Activated CD8-positive, alpha-beta memory T cell treated with anti-CD3 and anti-CD28 coated beads, Interleukin-2, amount 10 ng/mL, durations not matched to agents 7 days and 5 days (primary cell): ENCODE measurements around the gene TEX35. TPM values are rescaled to one million over a fixed set of nuclear protein-coding genes. Genes with fewer than 3 reads are reported as not detected.

Experiments used
- ATAC-seq: fragments of 150-1000 bp; cut with Tn5 transposase; one replicate; pipeline ENCODE4 v1.10.0; 2021; ENCODE audit warnings: moderate library complexity
- CTCF ChIA-PET: fragments of 350-600 bp; sonication (Branson Sonifier 250); formaldehyde crosslinking; loops from one replicate; lab custom pipeline; 2021; ENCODE audit warnings: antibody characterized with exemption; lab: Charles Lee
- DNase-seq: peaks from one replicate; pipeline ENCODE4 v3.0.0-alpha.2; 2020
- H3K27ac Mint-ChIP-seq: one replicate; pipeline ENCODE4 v1.8.0; 2021; ENCODE audit warnings: mild to moderate bottlenecking, mixed read lengths
- H3K27me3 Mint-ChIP-seq: one replicate; pipeline ENCODE4 v1.8.0; 2021; ENCODE audit warnings: mixed read lengths
- H3K36me3 Mint-ChIP-seq: one replicate; pipeline ENCODE4 v1.8.0; 2021; ENCODE audit warnings: mild to moderate bottlenecking, mixed read lengths
- H3K4me1 Mint-ChIP-seq: one replicate; pipeline ENCODE4 v1.8.0; 2021; ENCODE audit warnings: mixed read lengths
- H3K4me3 Mint-ChIP-seq: one replicate; pipeline ENCODE4 v1.8.0; 2021; ENCODE audit warnings: mild to moderate bottlenecking, moderate library complexity, mixed read lengths
- H3K9me3 Mint-ChIP-seq: one replicate; pipeline ENCODE4 v1.8.0; 2022; ENCODE audit warnings: low read depth, mixed read lengths
- total RNA-seq, 2 experiments: library from RNA; stranded (reverse); gene quantifications; one replicate each; pipeline ENCODE4 v1.2.3, GENCODE V29; 2021

Gene TEX35
- total RNA-seq, result not detected

DNA sequence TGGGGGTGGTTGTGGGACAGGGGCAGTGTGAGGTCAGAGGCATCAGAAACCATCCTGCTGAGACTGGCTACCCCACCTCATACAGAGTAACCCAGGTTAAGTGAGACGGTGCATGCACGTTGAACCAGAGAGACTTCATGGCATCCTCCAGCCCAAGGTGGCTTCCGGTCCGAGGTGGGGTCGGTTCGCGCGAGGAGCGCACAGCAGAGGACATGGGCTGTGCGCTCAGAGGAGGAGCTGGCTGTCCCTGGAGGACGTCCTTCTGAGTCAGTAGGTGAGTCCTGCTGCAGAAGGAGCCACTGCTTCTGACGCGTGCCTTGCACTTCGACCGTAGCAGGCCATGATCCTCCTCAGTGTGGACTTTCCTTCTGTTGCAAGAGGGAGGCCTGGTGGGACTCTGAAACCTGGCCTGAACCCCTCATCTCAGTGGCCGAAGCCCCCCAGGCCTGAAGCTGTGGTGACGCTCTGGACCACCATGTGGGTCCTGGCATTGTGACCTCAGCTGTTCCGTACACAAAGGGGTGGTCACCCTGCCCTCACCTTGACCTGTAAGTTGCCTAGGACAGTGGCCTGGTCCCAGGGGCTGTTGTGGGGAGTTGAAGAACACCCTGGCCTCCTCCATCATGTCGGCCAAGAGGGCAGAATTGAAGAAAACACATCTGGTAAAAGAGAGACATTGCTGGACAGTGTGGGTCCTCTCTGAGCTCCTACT, at the start of gene TEX35:
Gene TEX35, plus strand, starts transcription at position 544 of the 712 bp plus-strand sequence. Its CDS starts 80 bp downstream, at position 624.
- H3K4me1 Mint-ChIP-seq, result no peaks in the 10 kb centered on the region
- H3K4me3 Mint-ChIP-seq, result no peak within 1 kb of the TSS
- no peaks in the 10 kb centered on the region for H3K9me3 Mint-ChIP-seq
- DNase-seq, result no peak
- CTCF ChIA-PET, result interaction anchor here (0.8 kb wide), 1 partner anchor 20 kb away, joined by 3 read pairs; no protein-coding TSS in a partner anchor
- no peaks in the 10 kb centered on the region for H3K27me3 Mint-ChIP-seq
- no peak for ATAC-seq
- no peaks in the 10 kb centered on the region for H3K36me3 Mint-ChIP-seq
- no peak within 1 kb of the TSS for H3K27ac Mint-ChIP-seq

DNA sequence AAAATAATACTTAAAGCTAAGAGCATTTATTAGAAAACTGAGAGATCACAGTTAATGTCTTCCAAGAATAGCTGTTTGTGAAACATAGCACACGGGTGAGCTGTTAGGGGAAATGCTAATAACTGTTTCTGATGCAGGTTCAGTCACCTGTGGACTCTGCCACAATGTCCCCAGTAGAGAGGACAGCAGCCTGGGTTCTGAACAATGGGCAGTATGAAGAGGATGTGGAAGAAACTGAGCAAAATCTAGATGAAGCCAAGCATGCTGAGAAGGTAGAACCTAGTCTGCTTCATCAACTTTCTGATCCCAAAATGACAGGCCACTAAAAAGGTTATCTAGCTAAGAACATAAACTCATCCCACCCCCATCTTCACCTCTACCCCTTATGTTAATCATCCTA, 48.8 kb upstream of the TEX35 start:
- no peaks in the 10 kb centered on the region for H3K36me3 Mint-ChIP-seq
- no peaks in the 10 kb centered on the region for H3K9me3 Mint-ChIP-seq
- no peak for ATAC-seq
- H3K4me3 Mint-ChIP-seq, result no peak overlapping the region
- DNase-seq, result no peak
- CTCF ChIA-PET, result no interaction called here
- H3K27me3 Mint-ChIP-seq, result peaks cover 5% of the 10 kb centered on the region
- H3K27ac Mint-ChIP-seq, result no peak overlapping the region
- no peaks in the 10 kb centered on the region for H3K4me1 Mint-ChIP-seq

DNA sequence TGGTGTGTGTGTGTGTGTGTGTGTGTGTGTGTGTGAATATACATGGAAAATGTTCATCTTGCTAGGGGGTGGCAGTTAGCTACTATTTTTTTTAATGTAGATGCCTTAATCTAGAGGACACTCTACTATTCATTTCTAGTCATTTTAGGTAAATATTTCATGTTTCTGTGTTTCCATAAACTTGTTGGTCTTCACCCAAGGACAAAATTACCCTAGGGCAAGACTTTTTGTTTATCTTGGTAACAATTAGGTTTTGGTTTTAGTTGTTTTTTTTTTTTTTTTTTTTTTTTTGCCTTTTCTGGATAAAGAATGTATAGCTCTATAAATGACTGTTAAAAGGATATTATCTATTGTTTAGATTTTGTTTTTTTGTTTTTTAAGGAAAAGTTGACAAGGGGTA, 48.3 kb upstream of the TEX35 start:
- Mint-ChIP-seq H3K36me3 (no peaks in the 10 kb centered on the region), H3K27me3 (peaks cover 5% of the 10 kb centered on the region), H3K27ac (no peak overlapping the region), H3K4me3 (no peak overlapping the region), H3K9me3 (no peaks in the 10 kb centered on the region), H3K4me1 (no peaks in the 10 kb centered on the region)
- CTCF ChIA-PET, result no interaction called here
- ATAC-seq (no peak), DNase-seq (no peak)

DNA sequence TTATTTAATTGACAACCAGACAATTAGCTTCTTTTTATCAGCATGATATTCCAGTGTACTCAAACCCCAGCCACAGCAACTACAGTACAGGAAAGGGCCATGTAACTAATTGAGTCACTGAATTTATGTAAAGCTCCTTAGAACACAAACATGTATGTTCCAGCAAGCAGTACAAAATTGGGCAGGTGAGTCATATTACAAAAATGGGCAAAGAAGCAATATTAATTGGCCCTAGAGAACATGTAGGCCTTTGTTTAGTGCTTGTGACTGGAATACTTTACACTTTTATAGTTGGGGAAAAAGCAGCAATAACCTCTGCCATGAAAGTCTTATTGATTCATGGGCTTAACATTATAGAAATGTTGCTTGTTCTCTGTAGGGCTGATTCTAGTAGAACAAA, 47.9 kb upstream of the TEX35 start:
- Mint-ChIP-seq H3K4me1 (no peaks in the 10 kb centered on the region), H3K27ac (no peak overlapping the region), H3K9me3 (no peaks in the 10 kb centered on the region), H3K36me3 (no peaks in the 10 kb centered on the region), H3K27me3 (peaks cover 5% of the 10 kb centered on the region), H3K4me3 (no peak overlapping the region)
- no peak for ATAC-seq
- CTCF ChIA-PET, result no interaction called here
- no peak for DNase-seq

DNA sequence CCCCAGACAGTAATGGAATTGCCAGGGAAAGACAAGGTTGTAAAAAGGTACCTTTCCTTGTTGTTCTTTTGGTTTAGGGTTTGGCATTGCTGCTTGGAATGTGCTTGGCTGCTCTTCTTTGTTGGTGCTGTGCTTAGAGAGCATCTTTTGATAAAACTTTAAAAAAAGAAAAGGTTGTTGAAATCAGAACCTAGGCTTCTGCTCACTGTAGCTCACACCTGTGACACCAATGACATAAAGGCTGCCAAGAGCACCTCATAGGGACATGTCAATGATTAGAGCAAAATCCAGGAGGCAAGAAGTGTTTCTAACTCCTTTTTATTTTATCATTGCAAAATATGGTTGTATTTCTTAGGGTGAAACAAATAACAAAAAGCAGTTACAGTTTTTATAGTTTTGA, 45.1 kb upstream of the TEX35 start:
- H3K36me3 Mint-ChIP-seq, result no peaks in the 10 kb centered on the region
- H3K27ac Mint-ChIP-seq, result no peak overlapping the region
- no peaks in the 10 kb centered on the region for H3K4me1 Mint-ChIP-seq
- no peak overlapping the region for H3K4me3 Mint-ChIP-seq
- ATAC-seq (no peak), DNase-seq (no peak)
- peaks cover 13% of the 10 kb centered on the region for H3K27me3 Mint-ChIP-seq
- CTCF ChIA-PET, result no interaction called here
- no peaks in the 10 kb centered on the region for H3K9me3 Mint-ChIP-seq

DNA sequence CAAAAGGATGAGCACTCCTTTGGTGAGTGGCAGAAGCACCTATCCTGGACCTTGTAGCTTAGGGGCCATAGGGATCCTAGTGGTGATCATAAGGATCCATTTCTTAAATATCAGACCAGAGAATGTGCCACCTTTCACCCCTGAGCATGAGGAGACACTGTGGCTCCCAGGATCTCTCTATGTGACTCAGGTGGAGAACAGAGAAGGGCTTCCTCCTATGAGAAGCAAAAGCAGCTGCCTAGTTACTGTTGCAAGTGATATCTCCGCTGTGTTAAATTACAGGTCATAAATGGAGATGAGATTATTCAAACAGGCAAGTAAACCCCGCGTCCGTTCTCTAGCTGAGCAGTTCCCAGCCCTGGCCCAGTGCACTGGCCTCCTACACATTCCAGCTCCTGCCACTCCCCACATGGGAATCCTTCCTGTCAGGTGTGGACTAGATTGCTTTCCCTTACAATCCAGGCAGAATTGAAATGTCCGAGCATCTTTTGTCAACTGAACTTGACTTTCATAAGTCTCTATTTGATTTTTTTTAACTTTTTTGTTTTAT, 42.4 kb upstream of the TEX35 start:
- H3K4me1 Mint-ChIP-seq, result no peaks in the 10 kb centered on the region
- CTCF ChIA-PET, result no interaction called here
- no peaks in the 10 kb centered on the region for H3K36me3 Mint-ChIP-seq
- no peak overlapping the region for H3K4me3 Mint-ChIP-seq
- no peaks in the 10 kb centered on the region for H3K9me3 Mint-ChIP-seq
- peaks cover 18% of the 10 kb centered on the region for H3K27me3 Mint-ChIP-seq
- no peak overlapping the region for H3K27ac Mint-ChIP-seq
- DNase-seq, result no peak
- ATAC-seq, result no peak

DNA sequence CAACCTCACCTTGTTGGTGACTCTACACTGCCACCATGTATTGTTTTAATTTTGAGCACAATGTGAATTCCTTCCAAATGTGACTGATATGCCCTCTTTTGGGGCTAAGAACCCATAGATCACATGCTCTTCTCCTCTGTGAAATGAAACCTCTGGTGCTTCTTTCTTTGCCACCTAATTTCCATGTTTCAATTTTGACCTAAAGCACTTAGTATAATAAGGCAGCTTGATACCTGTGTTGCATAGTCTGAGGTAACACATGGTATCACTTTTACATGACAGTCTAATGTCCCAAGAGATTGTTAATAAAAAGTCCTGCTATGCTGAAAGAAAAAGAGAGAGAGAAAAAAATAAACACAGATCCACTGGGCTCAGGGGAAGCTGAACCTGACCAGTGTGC, 40.4 kb upstream of the TEX35 start:
- H3K36me3 Mint-ChIP-seq, result no peaks in the 10 kb centered on the region
- H3K27me3 Mint-ChIP-seq, result peaks cover 19% of the 10 kb centered on the region
- no peaks in the 10 kb centered on the region for H3K9me3 Mint-ChIP-seq
- DNase-seq (no peak), ATAC-seq (no peak)
- no peak overlapping the region for H3K27ac Mint-ChIP-seq
- CTCF ChIA-PET, result no interaction called here
- no peak overlapping the region for H3K4me3 Mint-ChIP-seq
- H3K4me1 Mint-ChIP-seq, result no peaks in the 10 kb centered on the region

DNA sequence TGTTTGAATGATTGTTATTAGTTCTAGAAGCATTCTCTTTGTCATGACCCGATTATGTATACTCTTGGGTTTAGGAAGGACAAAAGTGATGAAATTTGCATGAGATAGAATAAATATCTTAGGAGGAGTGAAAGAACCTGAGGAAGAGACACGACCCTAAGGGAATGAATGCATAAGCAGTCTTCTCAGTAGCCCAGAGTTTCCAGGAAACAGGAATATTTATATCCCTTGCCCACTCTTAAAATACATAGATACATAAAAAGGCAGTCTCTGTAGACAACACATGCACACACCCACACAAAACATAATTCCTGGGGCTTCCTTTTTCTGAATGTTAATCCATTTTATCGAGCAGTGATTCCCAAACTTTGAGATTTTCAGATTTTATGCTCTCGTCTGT, 35.5 kb upstream of the TEX35 start:
- Mint-ChIP-seq H3K27ac (no peak overlapping the region), H3K9me3 (no peaks in the 10 kb centered on the region), H3K4me1 (no peaks in the 10 kb centered on the region), H3K36me3 (no peaks in the 10 kb centered on the region), H3K4me3 (no peak overlapping the region), H3K27me3 (peaks cover 19% of the 10 kb centered on the region)
- DNase-seq (no peak), ATAC-seq (no peak)
- CTCF ChIA-PET, result no interaction called here

DNA sequence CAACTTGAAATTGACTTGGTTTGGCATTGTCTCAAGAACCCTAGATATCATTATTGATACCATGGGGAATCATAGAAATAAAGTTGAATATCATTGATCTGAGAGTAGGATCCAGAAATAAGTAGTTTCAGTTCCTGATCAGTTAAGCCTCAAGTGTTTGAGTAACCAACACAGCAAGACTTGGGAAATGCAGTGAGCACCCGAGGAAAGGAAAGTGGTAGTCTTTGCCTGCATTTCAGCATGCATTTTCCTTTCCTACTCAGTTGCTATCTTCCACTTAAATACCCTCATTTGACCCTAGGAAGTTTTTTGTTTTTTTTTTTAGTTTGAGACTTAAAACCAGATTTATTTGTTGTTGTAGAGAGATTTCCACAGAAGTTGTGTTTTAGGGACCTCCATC, 35.1 kb upstream of the TEX35 start:
- CTCF ChIA-PET, result no interaction called here
- Mint-ChIP-seq H3K36me3 (no peaks in the 10 kb centered on the region), H3K9me3 (no peaks in the 10 kb centered on the region), H3K4me1 (no peaks in the 10 kb centered on the region), H3K27me3 (peaks cover 15% of the 10 kb centered on the region), H3K4me3 (no peak overlapping the region), H3K27ac (no peak overlapping the region)
- no peak for DNase-seq
- no peak for ATAC-seq

DNA sequence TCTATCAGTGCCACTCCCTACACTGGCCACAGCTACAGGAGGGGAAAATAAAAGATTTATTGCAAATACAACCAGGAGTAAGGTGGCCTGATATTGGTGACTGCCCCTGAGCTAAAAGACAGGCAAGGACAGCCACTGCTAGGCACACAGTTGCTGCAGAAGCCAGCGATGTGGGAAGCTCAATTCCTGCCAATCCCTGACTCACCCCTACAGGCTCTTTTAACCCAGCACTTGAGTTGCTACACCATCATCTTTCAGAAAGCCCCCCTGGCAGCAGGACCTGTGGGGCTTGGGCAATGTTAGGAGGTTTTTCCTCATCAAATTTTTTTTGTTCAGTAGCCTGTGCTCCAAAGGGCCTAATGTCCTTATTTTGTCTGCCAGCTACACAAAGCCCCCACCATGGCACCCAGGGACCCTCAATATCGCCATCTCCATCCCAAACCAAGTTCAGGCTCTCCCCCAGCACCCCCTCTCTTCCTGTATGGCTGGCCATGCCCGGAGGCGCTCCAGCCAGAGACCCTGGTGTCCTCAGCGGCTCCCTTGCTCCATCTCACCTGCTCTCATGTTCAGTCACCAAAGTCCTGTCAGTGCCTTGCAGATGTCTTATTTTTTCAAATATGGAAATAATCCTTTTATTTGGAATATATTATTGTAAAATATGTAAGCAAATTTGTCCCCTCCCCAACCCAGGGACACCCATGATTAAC, 29.5 kb upstream of the TEX35 start:
- no peak overlapping the region for H3K27ac Mint-ChIP-seq
- CTCF ChIA-PET, result no interaction called here
- no peaks in the 10 kb centered on the region for H3K4me1 Mint-ChIP-seq
- ATAC-seq (no peak), DNase-seq (no peak)
- no peaks in the 10 kb centered on the region for H3K9me3 Mint-ChIP-seq
- H3K27me3 Mint-ChIP-seq, result peaks cover 7% of the 10 kb centered on the region
- H3K36me3 Mint-ChIP-seq, result no peaks in the 10 kb centered on the region
- no peak overlapping the region for H3K4me3 Mint-ChIP-seq

DNA sequence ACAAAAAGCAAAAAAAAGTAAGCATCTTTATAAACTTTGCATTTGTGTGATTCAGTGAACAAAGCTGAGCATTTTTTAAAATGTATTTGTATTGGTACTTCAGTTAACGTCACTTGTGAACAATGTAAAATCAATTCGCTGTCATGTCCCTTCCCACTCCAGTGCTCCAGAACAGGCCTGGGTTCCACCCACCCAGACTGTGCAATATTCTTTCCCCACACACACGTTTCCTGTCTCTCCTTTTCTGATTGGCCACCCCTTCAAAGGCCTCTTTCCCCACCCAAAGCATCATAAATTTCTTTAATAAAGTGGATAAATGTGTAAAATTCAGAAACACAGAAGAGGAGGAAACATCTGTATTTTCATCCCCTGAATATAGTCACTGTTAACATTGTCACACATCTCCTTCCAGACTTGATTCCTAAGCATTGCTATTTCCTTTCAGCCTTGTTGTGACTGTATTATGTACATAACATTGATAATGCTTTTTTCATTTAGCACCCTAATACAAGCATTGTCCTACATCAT, 28.1 kb upstream of the TEX35 start:
- H3K9me3 Mint-ChIP-seq, result no peaks in the 10 kb centered on the region
- no peak for DNase-seq
- H3K27me3 Mint-ChIP-seq, result peaks cover 4% of the 10 kb centered on the region
- CTCF ChIA-PET, result no interaction called here
- H3K4me3 Mint-ChIP-seq, result no peak overlapping the region
- H3K27ac Mint-ChIP-seq, result no peak overlapping the region
- no peaks in the 10 kb centered on the region for H3K36me3 Mint-ChIP-seq
- no peak for ATAC-seq
- H3K4me1 Mint-ChIP-seq, result no peaks in the 10 kb centered on the region

DNA sequence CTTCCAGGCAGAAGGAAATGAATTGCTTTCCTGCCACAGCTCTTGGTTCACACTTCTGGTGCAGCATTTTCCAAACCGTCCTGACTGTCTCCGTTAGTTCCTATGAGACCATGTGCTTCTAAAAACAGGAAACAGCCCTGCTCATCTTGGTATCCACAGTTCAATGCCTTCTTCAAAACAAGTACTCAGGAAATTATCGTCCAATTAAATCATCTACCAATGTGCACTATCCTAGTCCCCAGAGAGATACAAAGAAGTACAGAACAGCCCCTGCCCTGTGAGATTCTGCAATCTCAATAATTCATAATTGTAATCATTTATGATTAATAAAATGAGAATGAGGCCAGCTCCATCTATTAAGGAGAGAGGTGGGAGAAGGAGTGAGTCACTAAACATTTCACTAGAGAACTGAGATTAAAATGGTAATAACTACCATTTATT, 27.3 kb upstream of the TEX35 start:
- H3K4me1 Mint-ChIP-seq, result no peaks in the 10 kb centered on the region
- no peaks in the 10 kb centered on the region for H3K9me3 Mint-ChIP-seq
- H3K27ac Mint-ChIP-seq, result no peak overlapping the region
- ATAC-seq (no peak), DNase-seq (no peak)
- no peak overlapping the region for H3K4me3 Mint-ChIP-seq
- H3K27me3 Mint-ChIP-seq, result peaks cover 4% of the 10 kb centered on the region
- H3K36me3 Mint-ChIP-seq, result no peaks in the 10 kb centered on the region
- CTCF ChIA-PET, result no interaction called here

DNA sequence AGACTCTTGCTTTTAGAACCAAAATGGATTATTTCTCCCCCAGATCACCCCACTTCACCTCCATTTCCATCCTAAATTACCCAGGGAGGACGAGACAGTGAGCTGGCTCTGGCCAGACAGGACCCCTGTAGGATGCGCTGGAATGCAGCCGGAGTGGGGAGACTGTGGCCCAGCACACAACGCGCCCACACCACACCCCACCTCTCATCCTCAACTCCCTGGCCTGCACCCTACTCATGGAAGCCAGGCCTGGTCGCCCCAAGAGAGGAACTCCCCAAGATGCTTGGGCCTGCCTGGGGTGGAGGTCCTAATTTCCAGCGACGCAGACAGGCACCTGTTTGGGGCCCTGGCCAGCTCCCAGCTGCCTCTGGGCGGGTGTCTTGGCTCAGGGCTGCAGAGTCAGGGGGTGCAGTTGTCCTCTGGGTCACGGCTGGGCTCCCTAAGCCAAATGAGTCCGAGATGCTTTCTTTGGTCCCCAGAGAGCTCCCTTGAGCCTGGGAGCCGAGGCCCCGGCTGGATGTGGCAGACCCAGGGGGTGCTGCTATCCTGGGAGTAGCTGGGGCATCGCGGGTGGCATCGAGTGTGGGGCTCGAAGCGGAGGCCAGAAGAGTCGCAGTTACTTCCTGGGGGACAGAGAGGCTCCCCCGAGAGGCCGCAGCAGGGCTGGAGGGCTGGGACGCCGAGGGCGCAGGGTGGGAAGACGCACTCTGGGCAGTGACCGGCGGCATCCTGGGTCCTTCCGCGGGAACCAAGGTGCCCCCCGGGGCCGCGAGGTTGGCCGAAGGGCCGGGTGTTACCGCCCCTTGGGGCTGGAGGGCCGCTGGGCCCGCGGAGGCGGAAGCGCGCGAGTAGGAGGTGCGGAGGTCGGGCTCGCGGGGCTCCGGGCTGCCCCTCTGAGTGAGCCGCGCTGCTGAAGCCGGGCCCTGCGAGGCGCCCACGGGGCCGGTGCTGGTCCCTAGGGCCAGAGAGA, 26.5 kb upstream of the TEX35 start:
- DNase-seq (no peak), ATAC-seq (no peak)
- Mint-ChIP-seq H3K27me3 (peaks cover 4% of the 10 kb centered on the region), H3K9me3 (no peaks in the 10 kb centered on the region), H3K36me3 (no peaks in the 10 kb centered on the region), H3K27ac (no peak overlapping the region), H3K4me1 (no peaks in the 10 kb centered on the region), H3K4me3 (no peak overlapping the region)
- CTCF ChIA-PET, result interaction anchor here (0.6 kb wide), 1 partner anchor 272 kb away, joined by 3 read pairs; no protein-coding TSS in a partner anchor
